Osteocyte (in vitro differentiated cells): ENCODE data around the gene LIPT2. TPM values are rescaled to one million over a fixed set of nuclear protein-coding genes. Genes with fewer than 3 reads are reported as not detected.
A peak's percentile ranks its signal among the peaks of the same experiment; 100 is the strongest.

Source experiments
- DNase-seq: peaks from one replicate; pipeline ENCODE4 v3.0.0; 2021; ENCODE audit warnings: mixed read lengths; ENCODE audit not compliant: unreplicated experiment; ENCODE audit errors: extremely low spot score
- H3K27ac Mint-ChIP-seq: one replicate; pipeline ENCODE4 v1.8.0; 2021; ENCODE audit warnings: mild to moderate bottlenecking, mixed read lengths; ENCODE audit not compliant: unreplicated experiment
- H3K27me3 Mint-ChIP-seq: one replicate; pipeline ENCODE4 v1.8.0; 2021; ENCODE audit warnings: mixed read lengths; ENCODE audit not compliant: unreplicated experiment
- H3K36me3 Mint-ChIP-seq: one replicate; pipeline ENCODE4 v1.8.0; 2021; ENCODE audit warnings: mixed read lengths; ENCODE audit not compliant: unreplicated experiment
- H3K4me1 Mint-ChIP-seq: one replicate; pipeline ENCODE4 v1.8.0; 2021; ENCODE audit warnings: mixed read lengths; ENCODE audit not compliant: unreplicated experiment
- H3K4me3 Mint-ChIP-seq: one replicate; pipeline ENCODE4 v1.8.0; 2021; ENCODE audit warnings: mild to moderate bottlenecking, moderate library complexity, mixed read lengths; ENCODE audit not compliant: unreplicated experiment
- H3K9me3 Mint-ChIP-seq: one replicate; pipeline ENCODE4 v1.8.0; 2021; ENCODE audit warnings: mixed read lengths; ENCODE audit not compliant: unreplicated experiment
- CTCF ChIP-seq: fragments of 200-600 bp; sonication (generic); IDR thresholded peaks from 2 replicates; pipeline ENCODE4 v1.5.0; 2021; ENCODE audit warnings: antibody characterized with exemption, mild to moderate bottlenecking, moderate library complexity
- total RNA-seq: library from RNA; stranded (reverse); gene quantifications from 2 replicates; pipeline ENCODE4 v1.2.1, GENCODE V29; 2021

The LIPT2 gene
- total RNA-seq, 1 donor from 2014 or later = 1.6 TPM

DNA sequence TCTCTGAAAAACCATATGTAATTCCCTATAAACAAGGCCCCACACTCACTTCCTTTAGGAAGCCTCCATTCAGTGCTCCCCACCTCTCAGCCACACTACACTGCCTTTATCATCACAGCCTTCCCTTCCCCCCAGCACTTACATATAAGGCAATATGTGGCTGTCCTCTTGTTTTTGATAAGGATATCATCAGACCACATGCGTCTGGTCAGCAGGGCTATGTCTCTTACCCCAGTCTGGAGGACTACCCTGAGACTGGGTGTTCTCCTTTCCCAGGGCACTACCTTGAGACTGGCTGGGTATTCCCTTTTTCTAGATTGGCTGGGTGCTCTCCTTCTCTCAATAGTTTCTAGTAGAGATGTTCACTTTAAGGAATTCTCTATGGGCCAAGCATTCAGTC lies 33.9 kb downstream of the LIPT2 start:
- Mint-ChIP-seq H3K36me3 (no peaks in the 10 kb centered on the region), H3K4me1 (no peaks in the 10 kb centered on the region), H3K4me3 (no peak overlapping the region), H3K27me3 (peaks cover 16% of the 10 kb centered on the region), H3K27ac (no peak overlapping the region), H3K9me3 (no peaks in the 10 kb centered on the region)
- no peak for TF ChIP-seq CTCF
- no peak for DNase-seq

- Mint-ChIP-seq H3K4me3 (no peak overlapping the region), H3K36me3 (no peaks in the 10 kb centered on the region), H3K9me3 (no peaks in the 10 kb centered on the region), H3K27me3 (peaks cover 13% of the 10 kb centered on the region), H3K27ac (no peak overlapping the region), H3K4me1 (no peaks in the 10 kb centered on the region)
- no peak for TF ChIP-seq CTCF
- DNase-seq = no peak
These were observed 36.2 kb downstream of the LIPT2 start for GRCh38 chr11:74457356-74457755.

DNA sequence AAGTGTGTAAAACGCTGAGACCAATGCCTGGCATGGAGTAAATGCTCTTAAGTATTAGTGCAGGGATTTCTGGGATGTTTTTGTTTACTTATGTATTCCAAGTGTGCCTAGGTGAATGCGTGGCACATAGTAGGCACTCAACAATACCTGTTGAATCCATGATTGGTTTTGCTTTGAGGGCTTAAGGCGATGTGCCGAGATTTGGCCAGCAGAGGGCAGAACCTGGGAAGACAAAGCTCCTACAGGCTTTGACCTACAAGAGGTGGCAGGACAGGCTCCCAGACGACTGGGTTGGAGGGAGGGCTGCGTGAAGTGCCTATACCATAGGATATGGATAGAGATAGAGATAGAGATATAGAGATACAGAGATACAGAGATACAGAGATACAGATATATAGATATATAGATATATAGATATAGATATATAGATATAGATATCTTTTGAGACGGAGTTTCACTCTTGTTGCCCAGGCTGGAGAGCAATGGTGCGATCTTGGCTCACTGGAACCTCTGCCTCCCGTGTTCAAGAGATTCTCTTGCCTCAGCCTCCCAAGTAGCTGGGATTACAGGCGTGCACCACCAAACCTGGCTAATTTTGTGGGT lies 40.0 kb downstream of the LIPT2 start:
- peak; percentile 82 for TF ChIP-seq CTCF
- Mint-ChIP-seq H3K27ac (no peak overlapping the region), H3K4me1 (peaks cover 4% of the 10 kb centered on the region), H3K27me3 (peaks cover 16% of the 10 kb centered on the region), H3K36me3 (no peaks in the 10 kb centered on the region), H3K9me3 (no peaks in the 10 kb centered on the region), H3K4me3 (no peak overlapping the region)
- DNase-seq = no peak

GRCh38 chr11:74452366-74452765 lies 41.2 kb downstream of the LIPT2 start:
- no peak for TF ChIP-seq CTCF
- no peak for DNase-seq
- no peak overlapping the region for H3K4me3 Mint-ChIP-seq
- H3K4me1 Mint-ChIP-seq = peaks cover 10% of the 10 kb centered on the region
- H3K9me3 Mint-ChIP-seq = no peaks in the 10 kb centered on the region
- H3K36me3 Mint-ChIP-seq = no peaks in the 10 kb centered on the region
- H3K27ac Mint-ChIP-seq = no peak overlapping the region
- peaks cover 16% of the 10 kb centered on the region for H3K27me3 Mint-ChIP-seq

- Mint-ChIP-seq H3K4me3 (no peak overlapping the region), H3K4me1 (peaks cover 30% of the 10 kb centered on the region), H3K27me3 (peaks cover 16% of the 10 kb centered on the region), H3K36me3 (no peaks in the 10 kb centered on the region), H3K9me3 (no peaks in the 10 kb centered on the region), H3K27ac (no peak overlapping the region)
- TF ChIP-seq CTCF = no peak
- no peak for DNase-seq
These were observed 43.2 kb downstream of the LIPT2 start for GRCh38 chr11:74450318-74450717.
